Prostate gland (tissue), 2 donors: ENCODE results near the gene IRF2BP1. TPM values are rescaled to one million over a fixed set of nuclear protein-coding genes. Genes with fewer than 3 reads are reported as not detected.

Source experiments
- DNase-seq: peaks from one replicate; pipeline ENCODE4 v3.0.0-alpha.2; 2019; ENCODE audit warnings: low spot score
- H3K27ac ChIP-seq, 2 donors: fragments of 200-600 bp; sonication (generic); 2 replicates each; pipeline ENCODE4 v1.5.1; 2017 to 2019
- H3K27me3 ChIP-seq: fragments of 200-600 bp; sonication (generic); replicated peaks from 2 replicates; pipeline ENCODE4 v1.5.1; 2019; ENCODE audit not compliant: insufficient read depth
- H3K36me3 ChIP-seq, 2 donors: fragments of 200-600 bp; sonication (generic); 1 replicate in 1 of 2; 2 replicates in 1 of 2; pipeline versions ENCODE4 v1.5.1 to v1.8.1; 2017 to 2019
- H3K4me1 ChIP-seq: fragments of 200-600 bp; sonication (generic); replicated peaks from 2 replicates; pipeline ENCODE4 v1.5.1; 2019
- H3K4me3 ChIP-seq, 2 donors: fragments of 200-600 bp; sonication (generic); 2 replicates each; pipeline ENCODE4 v1.5.1; 2017 to 2019
- H3K9me3 ChIP-seq: fragments of 200-600 bp; sonication (generic); 2 replicates; pipeline ENCODE4 v1.5.1; 2017
- CTCF ChIP-seq, 4 experiments: fragments of 200-600 bp in 2 of 4; fragments of 450-650 bp in 2 of 4; sonication (generic) in 2 of 4; IDR thresholded peaks; 1 replicate in 3 of 4; 2 replicates in 1 of 4; pipeline ENCODE4 v1.5.1; 2016 to 2019; ENCODE audit warnings: antibody characterized with exemption in 4 of 4, mild to moderate bottlenecking in 2 of 4, moderate library complexity in 2 of 4
- POLR2A ChIP-seq: fragments of 450-650 bp; IDR thresholded peaks from one replicate; pipeline ENCODE4 v1.6.1; 2016; ENCODE audit warnings: antibody characterized with exemption, mild to moderate bottlenecking
- POLR2AphosphoS5 ChIP-seq: sonication (generic); formaldehyde crosslinking; IDR thresholded peaks from one replicate; pipeline ENCODE4 v1.6.1; 2017; ENCODE audit warnings: antibody characterized with exemption
- WGBS: methylation state at CpG from one replicate; pipeline ENCODE4 v1.1.5; 2018; 5-methylcytosine and 5-hydroxymethylcytosine counted together
- intact Hi-C: fragments of 100-400 bp; cut with DNase I; formaldehyde crosslinking; loops from one replicate; pipeline ENCODE4 v1.14.2; 2022
- total RNA-seq, 2 donors: library from RNA; depleted of rRNA; stranded (reverse); fragments of >200 nt; gene quantifications; one replicate each; pipeline ENCODE4 v1.1.0, GENCODE V29; 2016

The IRF2BP1 gene
- total RNA-seq, 2 donors from 2014 or later, result 55.5 to 63.0 TPM

- DNase-seq, result peak; percentile 96
- H3K27me3 ChIP-seq, result no peaks in the 10 kb centered on the region
- 2% methylated on average over 70 of the region's 73 CpGs for WGBS
- H3K4me3 ChIP-seq, result peak overlapping the region; percentile 65 to 78
- H3K36me3 ChIP-seq, result no peaks in the 10 kb centered on the region
- TF ChIP-seq CTCF (IDR thresholded peaks at IDR 0.05) (peak in 2 of 4 experiments; percentile 31 to 36), POLR2AphosphoS5 (peak; percentile 99), POLR2A (peak; percentile 49)
- H3K27ac ChIP-seq, result peak overlapping the region; percentile 71 to 75
- no peaks in the 10 kb centered on the region for H3K4me1 ChIP-seq
- no peaks in the 10 kb centered on the region for H3K9me3 ChIP-seq
- intact Hi-C loops, result no loop called here
These were observed 17.0 kb upstream of the IRF2BP1 start for GRCh38 chr19:45902651-45903625.

- Histone ChIP-seq H3K36me3 (no peaks in the 10 kb centered on the region), H3K4me3 (peak within 1 kb of the TSS; percentile 65 to 78), H3K9me3 (no peaks in the 10 kb centered on the region), H3K27ac (peak within 1 kb of the TSS; percentile 71 to 75), H3K4me1 (no peaks in the 10 kb centered on the region), H3K27me3 (no peaks in the 10 kb centered on the region)
- intact Hi-C loops, result no loop called here
- TF ChIP-seq POLR2AphosphoS5 (no peak), POLR2A (no peak), CTCF (IDR thresholded peaks at IDR 0.05) (no peak)
- WGBS, result under 1% methylated on average over 46 of the region's 47 CpGs
- no peak for DNase-seq
These were observed 16.1 kb upstream of the IRF2BP1 start, which contains the start of gene MYPOP for GRCh38 chr19:45901912-45902650. Gene MYPOP, minus strand, starts transcription at chr19:45902613. Its CDS starts 840 bp downstream, at chr19:45901773.

DNA sequence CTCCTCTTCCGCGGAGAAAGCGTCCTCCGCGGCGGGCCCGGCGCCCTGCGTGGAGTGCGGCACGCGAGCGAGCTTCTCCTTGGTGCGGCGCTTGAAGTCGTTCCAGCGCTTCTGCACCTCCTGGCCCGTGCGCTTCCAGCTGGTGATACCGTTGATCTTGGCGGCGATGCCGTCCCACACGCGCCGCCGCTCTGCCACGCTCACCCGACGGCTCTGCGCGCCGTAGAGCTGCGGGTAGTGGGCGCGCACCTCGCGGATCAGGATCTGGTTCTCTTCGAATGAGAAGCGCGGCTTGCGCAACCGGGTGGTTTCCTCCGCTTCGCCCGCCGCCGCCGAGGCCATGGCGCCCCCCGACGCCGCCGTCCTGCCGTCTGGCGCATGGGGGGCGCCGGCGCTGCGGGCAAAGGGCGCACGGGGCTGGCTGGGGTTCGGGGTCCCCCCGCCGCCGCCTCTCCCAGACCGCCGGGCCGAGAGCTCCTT is 15.5 kb upstream of the IRF2BP1 start:
- Histone ChIP-seq H3K27me3 (no peaks in the 10 kb centered on the region), H3K27ac (peak overlapping the region in 1 of 2 donors; percentile 71), H3K36me3 (no peaks in the 10 kb centered on the region), H3K4me1 (no peaks in the 10 kb centered on the region), H3K9me3 (no peaks in the 10 kb centered on the region), H3K4me3 (peak overlapping the region; percentile 65 to 78)
- no peak for DNase-seq
- TF ChIP-seq POLR2AphosphoS5 (no peak), POLR2A (no peak), CTCF (IDR thresholded peaks at IDR 0.05) (no peak)
- WGBS, result 2% methylated on average over 51 of the region's 69 CpGs
- intact Hi-C loops, result no loop called here

DNA sequence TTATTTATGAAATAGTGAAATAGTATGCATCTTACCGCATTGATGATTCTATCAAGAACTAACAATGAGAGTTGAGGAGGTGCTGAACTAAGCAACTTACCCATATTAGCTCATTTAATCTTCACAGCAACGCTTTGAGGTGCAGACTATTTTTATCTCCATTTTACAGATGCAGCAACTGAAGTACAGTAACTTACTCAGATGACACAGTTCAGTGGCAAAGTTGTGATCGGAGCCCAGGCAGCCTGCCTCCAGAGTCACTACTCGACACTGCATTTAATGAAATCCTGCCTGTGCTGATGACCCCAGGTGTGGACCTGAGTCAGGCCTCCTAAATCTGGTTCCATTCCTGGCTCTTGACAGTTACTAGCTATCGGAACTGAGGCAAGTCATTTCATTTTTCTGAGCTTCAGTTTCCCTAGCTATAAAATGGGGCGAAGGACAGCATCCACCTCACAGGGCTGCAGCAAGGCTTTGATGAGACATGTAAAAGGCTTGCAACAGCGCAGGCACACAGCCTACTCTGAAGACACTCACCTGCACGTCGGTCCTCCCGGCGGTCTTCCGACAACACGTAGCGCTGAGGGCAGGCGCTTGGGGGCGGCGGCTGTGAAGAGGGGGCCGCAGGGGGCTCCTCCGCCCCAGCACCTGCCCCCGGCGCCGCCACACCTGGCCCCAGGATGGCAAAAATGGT is 14.9 kb upstream of the IRF2BP1 start:
- no peaks in the 10 kb centered on the region for H3K27me3 ChIP-seq
- no peaks in the 10 kb centered on the region for H3K4me1 ChIP-seq
- WGBS, result 85% methylated on average over 7 of the region's 22 CpGs
- intact Hi-C loops, result no loop called here
- H3K9me3 ChIP-seq, result no peaks in the 10 kb centered on the region
- no peak overlapping the region for H3K27ac ChIP-seq
- TF ChIP-seq POLR2A, result no peak
- TF ChIP-seq CTCF (IDR thresholded peaks at IDR 0.05), result no peak
- no peak for TF ChIP-seq POLR2AphosphoS5
- H3K4me3 ChIP-seq, result peak overlapping the region; percentile 65 to 78
- no peaks in the 10 kb centered on the region for H3K36me3 ChIP-seq
- DNase-seq, result no peak
